Small intestine (tissue), 7 donors: ENCODE results near the gene ABCA1. TPM values are rescaled to one million over a fixed set of nuclear protein-coding genes. Genes with fewer than 3 reads are reported as not detected.
"Not testable (repeated sequence)": the region's sequence is repeated elsewhere in the genome, so short reads cannot be mapped to it uniquely, and the experiment has no call there.

Experiments used
- DNase-seq, 2 donors: peaks; one replicate each; pipeline versions ENCODE4 v3.0.0 to v3.0.0-alpha.2; 2013
- FAIRE-seq: peaks from 2 replicates; lab custom pipeline; 2012; peaks lifted over from hg19 to GRCh38; lab: Jason Lieb, UNC
- H3K27ac ChIP-seq, 3 donors: one replicate each; pipeline ENCODE4 v1.5.1; 2013; ENCODE audit warnings: low read length in 2 of 3, mild to moderate bottlenecking in 2 of 3, control low read depth in 1 of 3, inconsistent platforms in 1 of 3, low read depth in 1 of 3, moderate library complexity in 1 of 3
- H3K27me3 ChIP-seq, 3 donors: one replicate each; pipeline ENCODE4 v1.6.1; 2013; ENCODE audit warnings: low read length in 3 of 3, inconsistent platforms in 1 of 3; ENCODE audit not compliant: control insufficient read depth in 3 of 3, insufficient read depth in 3 of 3
- H3K36me3 ChIP-seq, 3 donors: one replicate each; pipeline ENCODE4 v1.6.1; 2013; ENCODE audit warnings: low read length in 3 of 3, inconsistent platforms in 1 of 3, low read depth in 1 of 3, mild to moderate bottlenecking in 1 of 3, moderate library complexity in 1 of 3; ENCODE audit not compliant: control insufficient read depth in 3 of 3, insufficient read depth in 2 of 3
- H3K4me1 ChIP-seq, 3 donors: one replicate each; pipeline ENCODE4 v1.6.1; 2013; ENCODE audit warnings: low read length in 2 of 3, inconsistent platforms in 1 of 3, low read depth in 1 of 3, mild to moderate bottlenecking in 1 of 3, moderate library complexity in 1 of 3; ENCODE audit not compliant: control insufficient read depth in 3 of 3, insufficient read depth in 2 of 3
- H3K4me3 ChIP-seq, 3 donors: one replicate each; pipeline ENCODE4 v1.5.1; 2013; ENCODE audit warnings: low read length in 3 of 3, control low read depth in 1 of 3, inconsistent platforms in 1 of 3, low read depth in 1 of 3, mild to moderate bottlenecking in 1 of 3, moderate library complexity in 1 of 3
- H3K9me3 ChIP-seq, 2 donors: one replicate each; pipeline ENCODE4 v1.6.1; 2013; ENCODE audit warnings: low read depth in 1 of 2, low read length in 1 of 2; ENCODE audit not compliant: control insufficient read depth in 2 of 2, insufficient read depth in 1 of 2
- WGBS, 3 donors: extraction: QIAGEN DNeasy Blood & Tissue Kit; methylation state at CpG; one replicate each; pipeline ENCODE4 v1.1.7; 2013; 5-methylcytosine and 5-hydroxymethylcytosine counted together
- polyA plus RNA-seq, 4 donors: library from polyadenylated mRNA; stranded (reverse) in 3 of 4; unstranded in 1 of 4; fragments of 200-250 nt in 3 of 4; fragments of 120-200 nt in 1 of 4; gene quantifications; one replicate each; pipeline versions ENCODE4 v1.2.1 to v1.2.3, GENCODE V29; 2013
- donor health status: healthy with polysubstance abuse.
- donor health status: control.
- donor health status: control.
- donor health status: Bipolar disorder and iron deficiency.
- donor health status: healthy.

Gene ABCA1
- polyA plus RNA-seq, 4 donors: 1.6 to 7.1 (median 3.1) TPM

- H3K27ac ChIP-seq: peak overlapping the region in 1 of 3 donors; percentile 77
- no peaks in the 10 kb centered on the region for H3K27me3 ChIP-seq
- no peak for FAIRE-seq
- no peaks in the 10 kb centered on the region for H3K36me3 ChIP-seq
- H3K4me1 ChIP-seq: peaks cover 0 to 9% (median 7%) of the 10 kb centered on the region in 3 donors
- 53 to 78% (median 65%) methylated on average over 2 of the region's 2 CpGs for WGBS, 3 donors
- no peak for DNase-seq
- no peaks in the 10 kb centered on the region for H3K9me3 ChIP-seq
- no peak overlapping the region for H3K4me3 ChIP-seq
These were observed 22.0 kb downstream of the ABCA1 start for GRCh38 chr9:104905931-104906330.

- DNase-seq (no peak), FAIRE-seq (no peak)
- peaks cover 0 to 12% (median 9%) of the 10 kb centered on the region in 3 donors for H3K4me1 ChIP-seq
- no peaks in the 10 kb centered on the region for H3K36me3 ChIP-seq
- 73 to 89% (median 87%) methylated on average over 4 of the region's 4 CpGs for WGBS, 3 donors
- H3K27ac ChIP-seq: peak overlapping the region in 1 of 3 donors; percentile 5
- H3K27me3 ChIP-seq: no peaks in the 10 kb centered on the region
- H3K9me3 ChIP-seq: no peaks in the 10 kb centered on the region
- H3K4me3 ChIP-seq: no peak overlapping the region
These were observed 22.6 kb downstream of the ABCA1 start for GRCh38 chr9:104905153-104905901.

- Histone ChIP-seq H3K4me1 (peaks cover 0 to 25% (median 6%) of the 10 kb centered on the region in 3 donors), H3K4me3 (no peak overlapping the region), H3K27ac (no peak overlapping the region), H3K9me3 (no peaks in the 10 kb centered on the region), H3K36me3 (no peaks in the 10 kb centered on the region), H3K27me3 (no peaks in the 10 kb centered on the region)
- FAIRE-seq: no peak
- peak in 1 of 2 donors; percentile 53 for DNase-seq
- 88 to 96% (median 93%) methylated on average over 8 of the region's 8 CpGs for WGBS, 3 donors
These were observed 24.3 kb downstream of the ABCA1 start for GRCh38 chr9:104903609-104904008.

GRCh38 chr9:104900871-104901270, 27.1 kb downstream of the ABCA1 start:
- Histone ChIP-seq H3K4me1 (peaks cover 0 to 26% (median 2%) of the 10 kb centered on the region in 3 donors), H3K4me3 (no peak overlapping the region), H3K9me3 (no peaks in the 10 kb centered on the region)

GRCh38 chr9:104900324-104900723, 27.6 kb downstream of the ABCA1 start:
- WGBS, 3 donors: 66 to 80% (median 76%) methylated on average over 3 of the region's 3 CpGs
- H3K27me3 ChIP-seq: no peaks in the 10 kb centered on the region
- H3K9me3 ChIP-seq: no peaks in the 10 kb centered on the region
- FAIRE-seq (no peak), DNase-seq (no peak)
- no peak overlapping the region for H3K4me3 ChIP-seq
- peak overlapping the region in 1 of 3 donors; percentile 58 for H3K27ac ChIP-seq
- no peaks in the 10 kb centered on the region for H3K36me3 ChIP-seq
- peaks cover 0 to 26% (median 0%) of the 10 kb centered on the region in 3 donors for H3K4me1 ChIP-seq

More at GRCh38 chr9:104900871-104901270, 27.1 kb downstream of the ABCA1 start:
- Histone ChIP-seq H3K27ac (no peak overlapping the region), H3K27me3 (no peaks in the 10 kb centered on the region), H3K36me3 (no peaks in the 10 kb centered on the region)
- FAIRE-seq (no peak), DNase-seq (no peak)
- 72 to 89% (median 86%) methylated on average over 2 of the region's 2 CpGs for WGBS, 3 donors

GRCh38 chr9:104899759-104900247, 28.2 kb downstream of the ABCA1 start:
- peak; percentile 60 to 88 for DNase-seq
- H3K4me3 ChIP-seq: no peak overlapping the region
- peaks cover 0 to 26% (median 0%) of the 10 kb centered on the region in 3 donors for H3K4me1 ChIP-seq
- no peaks in the 10 kb centered on the region for H3K27me3 ChIP-seq
- FAIRE-seq: no peak
- H3K36me3 ChIP-seq: no peaks in the 10 kb centered on the region
- WGBS, 3 donors: 49 to 64% (median 54%) methylated on average over 4 of the region's 4 CpGs
- peak overlapping the region in 1 of 3 donors; percentile 58 for H3K27ac ChIP-seq
- H3K9me3 ChIP-seq: no peaks in the 10 kb centered on the region

- WGBS, 3 donors: 92 to 95% (median 94%) methylated on average over 6 of the region's 6 CpGs
- peak overlapping the region in 1 of 3 donors; percentile 18 for H3K27ac ChIP-seq
- not testable (repeated sequence) for DNase-seq
These were observed 29.6 kb downstream of the ABCA1 start for GRCh38 chr9:104898376-104898775.

GRCh38 chr9:104896131-104896530, 31.8 kb downstream of the ABCA1 start:
- WGBS, 3 donors: 83 to 97% (median 95%) methylated on average over 1 of the region's 1 CpG
- Histone ChIP-seq H3K27ac (no peak overlapping the region), H3K4me1 (peaks cover 0 to 20% (median 0%) of the 10 kb centered on the region in 3 donors)

More at GRCh38 chr9:104898376-104898775, 29.6 kb downstream of the ABCA1 start:
- H3K4me1 ChIP-seq: peaks cover 0 to 24% (median 0%) of the 10 kb centered on the region in 3 donors
- FAIRE-seq, H3K4me3 ChIP-seq, H3K27me3 ChIP-seq, H3K36me3 ChIP-seq, H3K9me3 ChIP-seq: not testable (repeated sequence)

More at GRCh38 chr9:104896131-104896530, 31.8 kb downstream of the ABCA1 start:
- Histone ChIP-seq H3K4me3 (no peak overlapping the region), H3K27me3 (no peaks in the 10 kb centered on the region), H3K9me3 (no peaks in the 10 kb centered on the region), H3K36me3 (no peaks in the 10 kb centered on the region)
- no peak for FAIRE-seq
- DNase-seq: no peak
